H1 (cell line): ENCODE measurements around the gene CACNA1D. TPM values are rescaled to one million over a fixed set of nuclear protein-coding genes. Genes with fewer than 3 reads are reported as not detected.

Experiments
- KDM5A ChIP-seq: fragments of 200-600 bp; IDR thresholded peaks from 2 replicates; pipeline ENCODE4 v1.7.1; 2012; ENCODE audit warnings: mild to moderate bottlenecking, low read length, inconsistent platforms, mixed read lengths
- NRF1 ChIP-seq: IDR thresholded peaks from 2 replicates; pipeline ENCODE4 v1.6.1; 2011; ENCODE audit warnings: mild to moderate bottlenecking, low read depth, low read length, improper control_type of control experiment
- polyA plus RNA-seq, 7 experiments: library from polyadenylated mRNA; depleted of rRNA in 3 of 7; stranded (reverse) in 5 of 7; unstranded in 2 of 7; fragments of >200 nt in 5 of 7; fragments of 200-250 nt in 2 of 7; gene quantifications; 1 replicate in 5 of 7; 2 replicates in 1 of 7; 4 replicates in 1 of 7; pipeline versions ENCODE4 v1.2.1 to v1.2.3, GENCODE V29; 2011 to 2013; ENCODE audit warnings: missing spikeins in 2 of 7, mixed read lengths in 2 of 7
- total RNA-seq: library from RNA; stranded (reverse); fragmentation: NEBNext Ultra II Directional; extraction: Animal tissue kit (Norgen Biotek cat#: 25700); gene quantifications from 2 replicates; pipeline ENCODE4 v1.2.1, GENCODE V29; 2021
- TF ChIP-seq, protein P1 (sequence below): fragments of 300-600 bp; sonication (generic); IDR thresholded peaks from 2 replicates; pipeline ENCODE4 v1.7.1; 2012; ENCODE audit warnings: low read length, moderate library complexity, mild to moderate bottlenecking, inconsistent platforms; ENCODE audit not compliant: insufficient replicate concordance

The CACNA1D gene
- total and polyA plus RNA-seq, 2 of the 8 experiments (the other 6 are each of a cell fraction or from before 2014, with no cell fraction given), result 2.0 to 2.9 TPM

GRCh38 chr3:53635041-53635440, 140.6 kb downstream of the CACNA1D start (continued):
- TF ChIP-seq, protein P1, sequence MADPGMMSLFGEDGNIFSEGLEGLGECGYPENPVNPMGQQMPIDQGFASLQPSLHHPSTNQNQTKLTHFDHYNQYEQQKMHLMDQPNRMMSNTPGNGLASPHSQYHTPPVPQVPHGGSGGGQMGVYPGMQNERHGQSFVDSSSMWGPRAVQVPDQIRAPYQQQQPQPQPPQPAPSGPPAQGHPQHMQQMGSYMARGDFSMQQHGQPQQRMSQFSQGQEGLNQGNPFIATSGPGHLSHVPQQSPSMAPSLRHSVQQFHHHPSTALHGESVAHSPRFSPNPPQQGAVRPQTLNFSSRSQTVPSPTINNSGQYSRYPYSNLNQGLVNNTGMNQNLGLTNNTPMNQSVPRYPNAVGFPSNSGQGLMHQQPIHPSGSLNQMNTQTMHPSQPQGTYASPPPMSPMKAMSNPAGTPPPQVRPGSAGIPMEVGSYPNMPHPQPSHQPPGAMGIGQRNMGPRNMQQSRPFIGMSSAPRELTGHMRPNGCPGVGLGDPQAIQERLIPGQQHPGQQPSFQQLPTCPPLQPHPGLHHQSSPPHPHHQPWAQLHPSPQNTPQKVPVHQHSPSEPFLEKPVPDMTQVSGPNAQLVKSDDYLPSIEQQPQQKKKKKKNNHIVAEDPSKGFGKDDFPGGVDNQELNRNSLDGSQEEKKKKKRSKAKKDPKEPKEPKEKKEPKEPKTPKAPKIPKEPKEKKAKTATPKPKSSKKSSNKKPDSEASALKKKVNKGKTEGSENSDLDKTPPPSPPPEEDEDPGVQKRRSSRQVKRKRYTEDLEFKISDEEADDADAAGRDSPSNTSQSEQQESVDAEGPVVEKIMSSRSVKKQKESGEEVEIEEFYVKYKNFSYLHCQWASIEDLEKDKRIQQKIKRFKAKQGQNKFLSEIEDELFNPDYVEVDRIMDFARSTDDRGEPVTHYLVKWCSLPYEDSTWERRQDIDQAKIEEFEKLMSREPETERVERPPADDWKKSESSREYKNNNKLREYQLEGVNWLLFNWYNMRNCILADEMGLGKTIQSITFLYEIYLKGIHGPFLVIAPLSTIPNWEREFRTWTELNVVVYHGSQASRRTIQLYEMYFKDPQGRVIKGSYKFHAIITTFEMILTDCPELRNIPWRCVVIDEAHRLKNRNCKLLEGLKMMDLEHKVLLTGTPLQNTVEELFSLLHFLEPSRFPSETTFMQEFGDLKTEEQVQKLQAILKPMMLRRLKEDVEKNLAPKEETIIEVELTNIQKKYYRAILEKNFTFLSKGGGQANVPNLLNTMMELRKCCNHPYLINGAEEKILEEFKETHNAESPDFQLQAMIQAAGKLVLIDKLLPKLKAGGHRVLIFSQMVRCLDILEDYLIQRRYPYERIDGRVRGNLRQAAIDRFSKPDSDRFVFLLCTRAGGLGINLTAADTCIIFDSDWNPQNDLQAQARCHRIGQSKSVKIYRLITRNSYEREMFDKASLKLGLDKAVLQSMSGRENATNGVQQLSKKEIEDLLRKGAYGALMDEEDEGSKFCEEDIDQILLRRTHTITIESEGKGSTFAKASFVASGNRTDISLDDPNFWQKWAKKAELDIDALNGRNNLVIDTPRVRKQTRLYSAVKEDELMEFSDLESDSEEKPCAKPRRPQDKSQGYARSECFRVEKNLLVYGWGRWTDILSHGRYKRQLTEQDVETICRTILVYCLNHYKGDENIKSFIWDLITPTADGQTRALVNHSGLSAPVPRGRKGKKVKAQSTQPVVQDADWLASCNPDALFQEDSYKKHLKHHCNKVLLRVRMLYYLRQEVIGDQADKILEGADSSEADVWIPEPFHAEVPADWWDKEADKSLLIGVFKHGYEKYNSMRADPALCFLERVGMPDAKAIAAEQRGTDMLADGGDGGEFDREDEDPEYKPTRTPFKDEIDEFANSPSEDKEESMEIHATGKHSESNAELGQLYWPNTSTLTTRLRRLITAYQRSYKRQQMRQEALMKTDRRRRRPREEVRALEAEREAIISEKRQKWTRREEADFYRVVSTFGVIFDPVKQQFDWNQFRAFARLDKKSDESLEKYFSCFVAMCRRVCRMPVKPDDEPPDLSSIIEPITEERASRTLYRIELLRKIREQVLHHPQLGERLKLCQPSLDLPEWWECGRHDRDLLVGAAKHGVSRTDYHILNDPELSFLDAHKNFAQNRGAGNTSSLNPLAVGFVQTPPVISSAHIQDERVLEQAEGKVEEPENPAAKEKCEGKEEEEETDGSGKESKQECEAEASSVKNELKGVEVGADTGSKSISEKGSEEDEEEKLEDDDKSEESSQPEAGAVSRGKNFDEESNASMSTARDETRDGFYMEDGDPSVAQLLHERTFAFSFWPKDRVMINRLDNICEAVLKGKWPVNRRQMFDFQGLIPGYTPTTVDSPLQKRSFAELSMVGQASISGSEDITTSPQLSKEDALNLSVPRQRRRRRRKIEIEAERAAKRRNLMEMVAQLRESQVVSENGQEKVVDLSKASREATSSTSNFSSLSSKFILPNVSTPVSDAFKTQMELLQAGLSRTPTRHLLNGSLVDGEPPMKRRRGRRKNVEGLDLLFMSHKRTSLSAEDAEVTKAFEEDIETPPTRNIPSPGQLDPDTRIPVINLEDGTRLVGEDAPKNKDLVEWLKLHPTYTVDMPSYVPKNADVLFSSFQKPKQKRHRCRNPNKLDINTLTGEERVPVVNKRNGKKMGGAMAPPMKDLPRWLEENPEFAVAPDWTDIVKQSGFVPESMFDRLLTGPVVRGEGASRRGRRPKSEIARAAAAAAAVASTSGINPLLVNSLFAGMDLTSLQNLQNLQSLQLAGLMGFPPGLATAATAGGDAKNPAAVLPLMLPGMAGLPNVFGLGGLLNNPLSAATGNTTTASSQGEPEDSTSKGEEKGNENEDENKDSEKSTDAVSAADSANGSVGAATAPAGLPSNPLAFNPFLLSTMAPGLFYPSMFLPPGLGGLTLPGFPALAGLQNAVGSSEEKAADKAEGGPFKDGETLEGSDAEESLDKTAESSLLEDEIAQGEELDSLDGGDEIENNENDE, result no peak
- TF ChIP-seq KDM5A (no peak), NRF1 (no peak)
- TF ChIP-seq, all 59 proteins: peak for 0
